Lower leg skin (tissue), 3 donors: ENCODE data around the gene ZDHHC8.

Experiments used
- POLR2A ChIP-seq, 2 donors: fragments of 450-650 bp; IDR thresholded peaks; one replicate each; pipeline ENCODE4 v1.6.1; 2016 to 2017; ENCODE audit warnings: antibody characterized with exemption in 2 of 2, mild to moderate bottlenecking in 1 of 2, moderate library complexity in 1 of 2
- TF ChIP-seq, protein P1 (sequence below), 3 donors: fragments of 450-650 bp; IDR thresholded peaks; one replicate each; pipeline ENCODE4 v1.5.1; 2016; ENCODE audit warnings: antibody characterized with exemption in 3 of 3, mild to moderate bottlenecking in 3 of 3, moderate library complexity in 2 of 3

DNA sequence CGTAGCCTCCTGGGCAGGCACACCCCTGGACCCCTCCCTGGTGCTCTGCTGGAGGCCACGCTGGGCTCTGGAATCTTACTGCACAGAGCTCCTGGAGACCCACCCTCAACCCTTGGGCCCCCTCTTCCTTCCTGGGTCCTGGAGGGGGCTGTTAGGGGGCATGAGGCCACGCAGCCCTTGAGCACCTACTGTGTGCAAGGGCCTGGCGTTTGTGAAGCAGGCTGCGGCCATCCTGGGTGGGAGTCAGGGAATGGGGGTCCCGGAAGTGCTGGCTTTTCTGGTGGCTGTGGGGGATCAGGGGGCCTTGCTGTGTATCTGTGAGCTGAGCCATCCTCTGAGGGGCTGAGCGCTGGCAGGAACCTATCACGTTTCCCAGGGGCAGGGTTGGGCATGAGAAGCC, 60.2 kb downstream of the ZDHHC8 start:
- TF ChIP-seq, protein P1, sequence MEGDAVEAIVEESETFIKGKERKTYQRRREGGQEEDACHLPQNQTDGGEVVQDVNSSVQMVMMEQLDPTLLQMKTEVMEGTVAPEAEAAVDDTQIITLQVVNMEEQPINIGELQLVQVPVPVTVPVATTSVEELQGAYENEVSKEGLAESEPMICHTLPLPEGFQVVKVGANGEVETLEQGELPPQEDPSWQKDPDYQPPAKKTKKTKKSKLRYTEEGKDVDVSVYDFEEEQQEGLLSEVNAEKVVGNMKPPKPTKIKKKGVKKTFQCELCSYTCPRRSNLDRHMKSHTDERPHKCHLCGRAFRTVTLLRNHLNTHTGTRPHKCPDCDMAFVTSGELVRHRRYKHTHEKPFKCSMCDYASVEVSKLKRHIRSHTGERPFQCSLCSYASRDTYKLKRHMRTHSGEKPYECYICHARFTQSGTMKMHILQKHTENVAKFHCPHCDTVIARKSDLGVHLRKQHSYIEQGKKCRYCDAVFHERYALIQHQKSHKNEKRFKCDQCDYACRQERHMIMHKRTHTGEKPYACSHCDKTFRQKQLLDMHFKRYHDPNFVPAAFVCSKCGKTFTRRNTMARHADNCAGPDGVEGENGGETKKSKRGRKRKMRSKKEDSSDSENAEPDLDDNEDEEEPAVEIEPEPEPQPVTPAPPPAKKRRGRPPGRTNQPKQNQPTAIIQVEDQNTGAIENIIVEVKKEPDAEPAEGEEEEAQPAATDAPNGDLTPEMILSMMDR (IDR thresholded peaks at IDR 0.05) = no peak
- no peak for TF ChIP-seq POLR2A (IDR thresholded peaks at IDR 0.05)
